Mononuclear cell (primary cell): ENCODE measurements around the gene INPP5F. TPM values are rescaled to one million over a fixed set of nuclear protein-coding genes. Genes with fewer than 3 reads are reported as not detected.

Source experiments
- H3K27me3 ChIP-seq: 2 replicates; pipeline ENCODE4 v1.6.0; 2011; ENCODE audit warnings: low read length, control low read depth; ENCODE audit not compliant: insufficient read depth
- H3K4me1 ChIP-seq: 2 replicates; pipeline ENCODE4 v1.5.1; 2011; ENCODE audit warnings: mild to moderate bottlenecking, low read length, control low read depth; ENCODE audit not compliant: insufficient read depth
- H3K4me3 ChIP-seq: 2 replicates; pipeline ENCODE4 v1.5.1; 2011; ENCODE audit warnings: mild to moderate bottlenecking, low read length, moderate library complexity
- H3K9me3 ChIP-seq: 2 replicates; pipeline ENCODE4 v1.5.1; 2011; ENCODE audit warnings: low read depth, mild to moderate bottlenecking, control low read depth, low read length
- total RNA-seq: library from RNA; depleted of rRNA; stranded (reverse); fragments of >200 nt; gene quantifications from one replicate; pipeline ENCODE4 v1.2.3, GENCODE V29; 2012

Gene INPP5F
- total RNA-seq, 1 donor: 8.1 TPM

- no peaks in the 10 kb centered on the region for H3K4me1 ChIP-seq
- H3K27me3 ChIP-seq: no peaks in the 10 kb centered on the region
- H3K9me3 ChIP-seq: no peaks in the 10 kb centered on the region
- H3K4me3 ChIP-seq: no peak overlapping the region
Measured at GRCh38 chr10:119829429-119829828, 103.6 kb downstream of the INPP5F start.

- H3K27me3 ChIP-seq: no peaks in the 10 kb centered on the region
- no peaks in the 10 kb centered on the region for H3K4me1 ChIP-seq
- H3K4me3 ChIP-seq: no peak overlapping the region
- H3K9me3 ChIP-seq: no peaks in the 10 kb centered on the region
Measured at GRCh38 chr10:119830851-119831250, 105.0 kb downstream of the INPP5F start.

GRCh38 chr10:119831656-119832055, 105.8 kb downstream of the INPP5F start:
- Histone ChIP-seq H3K4me3 (no peak overlapping the region), H3K4me1 (no peaks in the 10 kb centered on the region), H3K27me3 (no peaks in the 10 kb centered on the region), H3K9me3 (no peaks in the 10 kb centered on the region)

- Histone ChIP-seq H3K27me3 (no peaks in the 10 kb centered on the region), H3K4me3 (no peak overlapping the region), H3K4me1 (no peaks in the 10 kb centered on the region), H3K9me3 (no peaks in the 10 kb centered on the region)
Measured at GRCh38 chr10:119832951-119833350, 107.1 kb downstream of the INPP5F start.

GRCh38 chr10:119834188-119834587, 108.3 kb downstream of the INPP5F start:
- no peak overlapping the region for H3K4me3 ChIP-seq
- no peaks in the 10 kb centered on the region for H3K9me3 ChIP-seq
- H3K27me3 ChIP-seq: no peaks in the 10 kb centered on the region
- H3K4me1 ChIP-seq: no peaks in the 10 kb centered on the region

GRCh38 chr10:119845656-119846055, 119.8 kb downstream of the INPP5F start:
- no peaks in the 10 kb centered on the region for H3K9me3 ChIP-seq
- no peak overlapping the region for H3K4me3 ChIP-seq
- peaks cover 18% of the 10 kb centered on the region for H3K4me1 ChIP-seq
- H3K27me3 ChIP-seq: no peaks in the 10 kb centered on the region

GRCh38 chr10:119849031-119849789, 123.4 kb downstream of the INPP5F start:
- no peak overlapping the region for H3K4me3 ChIP-seq
- peaks cover 22% of the 10 kb centered on the region for H3K4me1 ChIP-seq
- H3K27me3 ChIP-seq: no peaks in the 10 kb centered on the region
- no peaks in the 10 kb centered on the region for H3K9me3 ChIP-seq

- Histone ChIP-seq H3K9me3 (no peaks in the 10 kb centered on the region), H3K4me3 (no peak overlapping the region), H3K27me3 (no peaks in the 10 kb centered on the region), H3K4me1 (peaks cover 22% of the 10 kb centered on the region)
Measured at GRCh38 chr10:119849944-119850343, 124.1 kb downstream of the INPP5F start.

- no peak overlapping the region for H3K4me3 ChIP-seq
- peaks cover 9% of the 10 kb centered on the region for H3K4me1 ChIP-seq
- no peaks in the 10 kb centered on the region for H3K27me3 ChIP-seq
- no peaks in the 10 kb centered on the region for H3K9me3 ChIP-seq
Measured at GRCh38 chr10:119852277-119852676, 126.4 kb downstream of the INPP5F start.

- peaks cover 9% of the 10 kb centered on the region for H3K4me1 ChIP-seq
- H3K9me3 ChIP-seq: no peaks in the 10 kb centered on the region
- H3K4me3 ChIP-seq: no peak overlapping the region
- no peaks in the 10 kb centered on the region for H3K27me3 ChIP-seq
Measured at GRCh38 chr10:119852822-119853221, 127.0 kb downstream of the INPP5F start.

- H3K27me3 ChIP-seq: no peaks in the 10 kb centered on the region
- no peak overlapping the region for H3K4me3 ChIP-seq
- peaks cover 9% of the 10 kb centered on the region for H3K4me1 ChIP-seq
- H3K9me3 ChIP-seq: no peaks in the 10 kb centered on the region
Measured at GRCh38 chr10:119853574-119853973, 127.7 kb downstream of the INPP5F start.

GRCh38 chr10:119858063-119858462, 132.2 kb downstream of the INPP5F start:
- Histone ChIP-seq H3K4me1 (peaks cover 3% of the 10 kb centered on the region), H3K4me3 (no peak overlapping the region), H3K27me3 (no peaks in the 10 kb centered on the region), H3K9me3 (no peaks in the 10 kb centered on the region)

- Histone ChIP-seq H3K4me3 (no peak overlapping the region), H3K4me1 (peaks cover 3% of the 10 kb centered on the region), H3K9me3 (peaks cover 6% of the 10 kb centered on the region), H3K27me3 (no peaks in the 10 kb centered on the region)
Measured at GRCh38 chr10:119859420-119860258, 133.8 kb downstream of the INPP5F start.

GRCh38 chr10:119860866-119861607, 135.2 kb downstream of the INPP5F start:
- peaks cover 6% of the 10 kb centered on the region for H3K9me3 ChIP-seq
- no peak overlapping the region for H3K4me3 ChIP-seq
- no peaks in the 10 kb centered on the region for H3K27me3 ChIP-seq
- peaks cover 8% of the 10 kb centered on the region for H3K4me1 ChIP-seq

GRCh38 chr10:119862524-119862923, 136.7 kb downstream of the INPP5F start:
- H3K27me3 ChIP-seq: no peaks in the 10 kb centered on the region

More at GRCh38 chr10:119862524-119862923, 136.7 kb downstream of the INPP5F start:
- Histone ChIP-seq H3K4me1 (peaks cover 20% of the 10 kb centered on the region), H3K9me3 (peaks cover 6% of the 10 kb centered on the region), H3K4me3 (no peak overlapping the region)
